Right lobe of liver (tissue), 6 donors: ENCODE results near the gene CACNA2D3. TPM values are rescaled to one million over a fixed set of nuclear protein-coding genes. Genes with fewer than 3 reads are reported as not detected.

Experiments used
- ATAC-seq, 4 donors: fragments of 200-7000 bp; cut with Tn5 transposase; one replicate each; pipeline ENCODE4 v1.9.1; 2020; ENCODE audit warnings: mild to moderate bottlenecking in 4 of 4, moderate library complexity in 4 of 4
- DNase-seq, 3 donors: peaks; one replicate each; pipeline ENCODE4 v3.0.0-alpha.2; 2020
- H3K27ac ChIP-seq, 3 donors: fragments of 200-600 bp; one replicate each; pipeline ENCODE4 v1.8.0; 2022
- H3K27me3 ChIP-seq, 2 donors: fragments of 200-600 bp; one replicate each; pipeline ENCODE4 v1.8.0; 2022
- H3K36me3 ChIP-seq, 4 donors: fragments of 200-600 bp; sonication (generic) in 1 of 4; one replicate each; pipeline versions ENCODE4 v1.5.1 to v1.8.0; 2017 to 2022; ENCODE audit warnings: control low read depth in 1 of 4
- H3K4me1 ChIP-seq, 4 donors: fragments of 200-600 bp; sonication (generic) in 1 of 4; one replicate each; pipeline versions ENCODE4 v1.5.1 to v1.8.0; 2017 to 2022; ENCODE audit warnings: control low read depth in 1 of 4
- H3K4me3 ChIP-seq, 3 donors: fragments of 200-600 bp; one replicate each; pipeline ENCODE4 v1.8.0; 2022
- H3K9me3 ChIP-seq, 4 donors: fragments of 200-600 bp; sonication (generic) in 1 of 4; one replicate each; pipeline versions ENCODE4 v1.5.1 to v1.8.0; 2017 to 2022; ENCODE audit warnings: control low read depth in 1 of 4
- POLR2A ChIP-seq: fragments of 450-650 bp; IDR thresholded peaks from one replicate; pipeline ENCODE4 v1.6.1; 2017; ENCODE audit warnings: antibody characterized with exemption, mild to moderate bottlenecking
- WGBS: methylation state at CpG from one replicate; pipeline ENCODE4 v1.1.6; 2018; ENCODE audit warnings: low coverage, low lambda C conversion rate; ENCODE audit not compliant: insufficient coverage; ENCODE audit errors: missing lambda C conversion rate; 5-methylcytosine and 5-hydroxymethylcytosine counted together
- intact Hi-C, 2 donors: fragments of 100-400 bp; cut with DNase I; formaldehyde crosslinking; loops; one replicate each; pipeline versions ENCODE4 v1.11.2 to v1.14.1; 2022
- total RNA-seq, 6 experiments: library from RNA; depleted of rRNA in 2 of 6; stranded (reverse); fragments of >200 nt in 2 of 6; fragmentation: NEBNext Ultra II Directional in 3 of 6; extraction: Animal tissue kit (Norgen Biotek cat#: 25700) in 3 of 6; gene quantifications; one replicate each; pipeline versions ENCODE4 v1.1.0 to v1.2.4, GENCODE V29; 2016 to 2023
- TF ChIP-seq, protein P1 (sequence below), 4 donors: fragments of 200-600 bp in 3 of 4; fragments of 450-650 bp in 1 of 4; IDR thresholded peaks; one replicate each; pipeline versions ENCODE4 v1.5.1 to v1.8.0; 2016 to 2022; ENCODE audit warnings: antibody characterized with exemption in 4 of 4, mild to moderate bottlenecking in 2 of 4
- donor health status: DM: no; HTN: yes; CAD: no.
- donor health status: DM: no; HTN: no; CAD: no.
- donor health status: DM: no; HTN: no; CAD: no.
- donor health status: DM: no; HTN: yes; CAD: no.
- donor health status: DM: no; HTN: yes; CAD: no.

The CACNA2D3 gene
- total RNA-seq, 6 experiments from 2014 or later = 0.28 to 0.87 TPM; not detected in 4

DNA sequence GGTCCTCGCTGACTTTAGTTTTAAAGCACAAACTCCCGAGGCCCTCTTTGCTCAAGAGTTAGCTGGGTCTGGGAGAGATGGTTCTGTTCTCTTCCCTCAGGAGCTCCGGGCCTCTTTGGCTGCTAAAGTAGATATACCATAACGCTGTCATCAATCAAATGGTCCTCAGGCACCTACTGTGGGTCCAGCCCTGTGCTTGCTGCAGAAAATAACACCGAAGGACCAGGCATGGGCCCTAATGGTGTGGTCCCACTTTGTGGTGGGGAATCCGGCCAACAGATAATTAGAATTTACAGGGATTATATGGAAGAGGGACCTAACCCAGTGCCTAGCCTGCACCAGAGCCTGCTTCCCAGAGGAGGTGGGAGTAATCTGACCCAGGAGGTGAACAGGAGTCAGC is 458.1 kb downstream of the CACNA2D3 start:
- DNase-seq = no peak
- no peaks in the 10 kb centered on the region for H3K4me1 ChIP-seq
- peaks cover 0 to 3% (median 0%) of the 10 kb centered on the region in 4 donors for H3K9me3 ChIP-seq
- TF ChIP-seq, protein P1, sequence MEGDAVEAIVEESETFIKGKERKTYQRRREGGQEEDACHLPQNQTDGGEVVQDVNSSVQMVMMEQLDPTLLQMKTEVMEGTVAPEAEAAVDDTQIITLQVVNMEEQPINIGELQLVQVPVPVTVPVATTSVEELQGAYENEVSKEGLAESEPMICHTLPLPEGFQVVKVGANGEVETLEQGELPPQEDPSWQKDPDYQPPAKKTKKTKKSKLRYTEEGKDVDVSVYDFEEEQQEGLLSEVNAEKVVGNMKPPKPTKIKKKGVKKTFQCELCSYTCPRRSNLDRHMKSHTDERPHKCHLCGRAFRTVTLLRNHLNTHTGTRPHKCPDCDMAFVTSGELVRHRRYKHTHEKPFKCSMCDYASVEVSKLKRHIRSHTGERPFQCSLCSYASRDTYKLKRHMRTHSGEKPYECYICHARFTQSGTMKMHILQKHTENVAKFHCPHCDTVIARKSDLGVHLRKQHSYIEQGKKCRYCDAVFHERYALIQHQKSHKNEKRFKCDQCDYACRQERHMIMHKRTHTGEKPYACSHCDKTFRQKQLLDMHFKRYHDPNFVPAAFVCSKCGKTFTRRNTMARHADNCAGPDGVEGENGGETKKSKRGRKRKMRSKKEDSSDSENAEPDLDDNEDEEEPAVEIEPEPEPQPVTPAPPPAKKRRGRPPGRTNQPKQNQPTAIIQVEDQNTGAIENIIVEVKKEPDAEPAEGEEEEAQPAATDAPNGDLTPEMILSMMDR (IDR thresholded peaks at IDR 0.05) = no peak
- no peak for TF ChIP-seq POLR2A
- ATAC-seq = no peak
- H3K36me3 ChIP-seq = no peaks in the 10 kb centered on the region
- no peaks in the 10 kb centered on the region for H3K27me3 ChIP-seq
- 65% methylated on average over 5 of the region's 6 CpGs for WGBS
- no peak overlapping the region for H3K4me3 ChIP-seq
- intact Hi-C loops = no loop called here
- no peak overlapping the region for H3K27ac ChIP-seq

- WGBS = 43% methylated on average over 2 of the region's 2 CpGs
- peaks cover 0 to 3% (median 0%) of the 10 kb centered on the region in 4 donors for H3K9me3 ChIP-seq
- no peaks in the 10 kb centered on the region for H3K27me3 ChIP-seq
- H3K4me3 ChIP-seq = no peak overlapping the region
- no peak for DNase-seq
- H3K27ac ChIP-seq = no peak overlapping the region
- TF ChIP-seq, protein P1 (IDR thresholded peaks at IDR 0.05) = no peak
- TF ChIP-seq POLR2A = no peak
- no peaks in the 10 kb centered on the region for H3K4me1 ChIP-seq
- no peak for ATAC-seq
- no peaks in the 10 kb centered on the region for H3K36me3 ChIP-seq
- intact Hi-C loops = no loop called here
These were observed 460.1 kb downstream of the CACNA2D3 start for GRCh38 chr3:54582424-54582823.

- Histone ChIP-seq H3K27ac (no peak overlapping the region), H3K4me1 (no peaks in the 10 kb centered on the region), H3K9me3 (no peaks in the 10 kb centered on the region), H3K36me3 (no peaks in the 10 kb centered on the region), H3K27me3 (no peaks in the 10 kb centered on the region), H3K4me3 (no peak overlapping the region)
- no peak for ATAC-seq
- no peak for TF ChIP-seq POLR2A
- TF ChIP-seq, protein P1 (IDR thresholded peaks at IDR 0.05) = no peak
- 60% methylated on average over 2 of the region's 2 CpGs for WGBS
- no peak for DNase-seq
- intact Hi-C loops = no loop called here
These were observed 468.8 kb downstream of the CACNA2D3 start for GRCh38 chr3:54591157-54591556.

DNA sequence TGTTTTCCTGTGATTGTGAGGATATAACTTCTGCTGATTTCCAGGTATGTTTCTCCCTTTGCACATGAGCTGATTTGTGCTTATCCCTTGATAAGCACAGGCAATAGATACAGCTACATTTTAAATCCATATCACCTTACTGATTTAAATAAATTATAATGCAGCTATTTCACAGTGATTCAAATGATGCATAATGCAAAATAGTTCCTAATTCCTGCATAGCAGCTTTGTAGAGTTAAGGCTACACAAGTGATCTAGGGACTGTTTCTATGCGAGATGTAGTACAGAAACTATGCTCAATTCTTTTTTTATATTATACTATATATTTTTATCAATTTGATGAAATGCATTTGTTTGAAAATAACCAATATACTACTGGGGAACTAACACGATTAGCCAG is 471.3 kb downstream of the CACNA2D3 start:
- H3K4me1 ChIP-seq = no peaks in the 10 kb centered on the region
- no peak for TF ChIP-seq POLR2A
- TF ChIP-seq, protein P1 (IDR thresholded peaks at IDR 0.05) = no peak
- no peak for DNase-seq
- intact Hi-C loops = no loop called here
- no peak overlapping the region for H3K4me3 ChIP-seq
- no peak for ATAC-seq
- H3K36me3 ChIP-seq = no peaks in the 10 kb centered on the region
- no peaks in the 10 kb centered on the region for H3K9me3 ChIP-seq
- no peak overlapping the region for H3K27ac ChIP-seq
- H3K27me3 ChIP-seq = no peaks in the 10 kb centered on the region
- 59% methylated on average over 2 of the region's 2 CpGs for WGBS

DNA sequence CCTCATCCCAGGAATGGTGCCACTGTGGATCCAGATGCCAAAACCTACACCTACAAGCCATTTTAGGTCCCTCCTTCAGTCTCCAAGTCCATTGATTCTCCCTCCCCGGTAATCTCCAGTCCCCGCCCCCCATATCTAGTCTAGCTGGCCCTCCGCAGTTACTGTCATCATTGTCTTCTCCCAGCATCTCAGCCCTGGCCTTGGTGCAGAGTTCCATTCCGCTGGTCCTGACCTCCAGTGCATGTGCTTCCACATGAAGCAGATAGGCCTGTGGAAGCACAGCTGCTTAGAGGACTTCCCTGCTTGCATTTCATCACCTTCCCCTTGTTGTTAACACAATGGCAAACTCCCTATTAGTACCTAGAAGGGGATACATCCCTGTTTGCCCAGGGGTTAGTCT is 473.7 kb downstream of the CACNA2D3 start:
- intact Hi-C loops = no loop called here
- ATAC-seq (no peak), DNase-seq (no peak)
- Histone ChIP-seq H3K4me1 (no peaks in the 10 kb centered on the region), H3K36me3 (no peaks in the 10 kb centered on the region), H3K9me3 (no peaks in the 10 kb centered on the region), H3K27me3 (no peaks in the 10 kb centered on the region), H3K27ac (no peak overlapping the region), H3K4me3 (no peak overlapping the region)
- WGBS = 50% methylated on average over 4 of the region's 4 CpGs
- TF ChIP-seq, protein P1 (IDR thresholded peaks at IDR 0.05) = no peak
- TF ChIP-seq POLR2A = no peak
